Epithelial cell of esophagus (primary cell): ENCODE results near the gene FTSJ1.
A peak's percentile ranks its signal among the peaks of the same experiment; 100 is the strongest.

ENCODE experiments used
- DNase-seq: peaks from one replicate; pipeline ENCODE4 v3.0.0; 2010; ENCODE audit warnings: low read depth
- H3K4me3 ChIP-seq: 2 replicates; pipeline ENCODE4 v1.5.1; 2011; ENCODE audit warnings: mild to moderate bottlenecking, low read length, control low read depth
- CTCF ChIP-seq: IDR thresholded peaks from 2 replicates; pipeline ENCODE4 v1.5.1; 2011; ENCODE audit warnings: low read depth, mild to moderate bottlenecking, low read length, control low read depth, inconsistent platforms; ENCODE audit not compliant: insufficient read depth; ENCODE audit errors: missing control alignments

FTSJ1 gene

GRCh38 chrX:48489296-48489695 is 13.3 kb downstream of the FTSJ1 start:
- H3K4me3 ChIP-seq, result no peak overlapping the region
- TF ChIP-seq CTCF, result no peak
- DNase-seq, result no peak

GRCh38 chrX:48489892-48490291 is 13.9 kb downstream of the FTSJ1 start:
- peak; percentile 82 for DNase-seq
- H3K4me3 ChIP-seq, result no peak overlapping the region
- no peak for TF ChIP-seq CTCF

GRCh38 chrX:48490661-48491060 is 14.7 kb downstream of the FTSJ1 start:
- H3K4me3 ChIP-seq, result no peak overlapping the region
- no peak for TF ChIP-seq CTCF
- DNase-seq, result peak; percentile 87

- no peak for DNase-seq
- H3K4me3 ChIP-seq, result no peak overlapping the region
- no peak for TF ChIP-seq CTCF
Measured at GRCh38 chrX:48491809-48492208, 15.8 kb downstream of the FTSJ1 start.

GRCh38 chrX:48492293-48492910 is 16.4 kb downstream of the FTSJ1 start:
- no peak for TF ChIP-seq CTCF
- no peak overlapping the region for H3K4me3 ChIP-seq
- peak; percentile 53 for DNase-seq

GRCh38 chrX:48493890-48494364 is 17.9 kb downstream of the FTSJ1 start:
- peak; percentile 55 for DNase-seq
- peak; percentile 39 for TF ChIP-seq CTCF
- H3K4me3 ChIP-seq, result no peak overlapping the region

GRCh38 chrX:48496660-48497059 is 20.7 kb downstream of the FTSJ1 start:
- DNase-seq, result no peak
- no peak for TF ChIP-seq CTCF
- no peak overlapping the region for H3K4me3 ChIP-seq
